Endothelial cell of umbilical vein (primary cell): ENCODE results near the gene ULK4. TPM values are rescaled to one million over a fixed set of nuclear protein-coding genes. Genes with fewer than 3 reads are reported as not detected.

Experiments
- BruUV-seq: library from RNA; stranded (reverse); fragments of 400-500 nt; replicated peaks from 2 replicates; lab custom pipeline; 2021; lab: Mats Ljungman, UMichigan
- CTCF ChIA-PET: fragments of 300-600, 350-600 bp; sonication (Branson Sonifier 250); formaldehyde crosslinking; loops from one replicate; lab custom pipeline; 2021; ENCODE audit warnings: antibody characterized with exemption, inconsistent platforms; lab: Charles Lee
- POLR2A ChIA-PET: fragments of 300-600, 350-600 bp; sonication (Branson Sonifier 250); formaldehyde crosslinking; loops from one replicate; lab custom pipeline; 2021; ENCODE audit warnings: antibody characterized with exemption, inconsistent platforms; lab: Charles Lee
- DNase-seq: peaks from one replicate; pipeline ENCODE4 v3.0.0-alpha.2; 2011; ENCODE audit warnings: low read depth, low spot score
- FAIRE-seq: peaks from 2 replicates; lab custom pipeline; 2011; peaks lifted over from hg19 to GRCh38; lab: Jason Lieb, UNC
- H2AFZ ChIP-seq: 2 replicates; pipeline ENCODE4 v1.6.0; 2012; ENCODE audit warnings: low read depth, low read length, control low read depth, inconsistent platforms
- H3K27ac ChIP-seq: 2 replicates; pipeline ENCODE4 v1.5.1; 2011; ENCODE audit warnings: low read depth, mild to moderate bottlenecking, control low read depth, low read length, moderate library complexity; ENCODE audit not compliant: insufficient read depth
- H3K27me3 ChIP-seq, 2 experiments: 2 replicates each; pipeline versions ENCODE4 v1.6.0 to v1.6.1; 2011; ENCODE audit warnings: low read length in 2 of 2, mixed read lengths in 1 of 2; ENCODE audit not compliant: control insufficient read depth in 2 of 2, insufficient read depth in 2 of 2
- H3K36me3 ChIP-seq, 2 experiments: 2 replicates in 1 of 2; 3 replicates in 1 of 2; pipeline ENCODE4 v1.5.1; 2011; ENCODE audit warnings: low read length in 2 of 2, mild to moderate bottlenecking in 1 of 2, moderate library complexity in 1 of 2; ENCODE audit not compliant: control insufficient read depth in 2 of 2, insufficient read depth in 2 of 2; ENCODE audit errors: extremely low read depth in 1 of 2
- H3K4me1 ChIP-seq: 3 replicates; pipeline ENCODE4 v1.5.1; 2011; ENCODE audit warnings: mild to moderate bottlenecking, low read length; ENCODE audit not compliant: control insufficient read depth, insufficient read depth; ENCODE audit errors: extremely low read depth
- H3K4me2 ChIP-seq: 2 replicates; pipeline ENCODE4 v1.6.1; 2011; ENCODE audit warnings: low read length, control low read depth, mixed read lengths; ENCODE audit not compliant: insufficient read depth
- H3K4me3 ChIP-seq, 3 experiments: fragments of 200-600 bp in 1 of 3; sonication (generic), shearing (Covaris generic) in 1 of 3; replicated peaks in 1 of 3; 2 replicates each; pipeline ENCODE4 v1.5.1; 2011 to 2016; ENCODE audit warnings: control low read depth in 3 of 3, low read length in 3 of 3, mild to moderate bottlenecking in 2 of 3, inconsistent platforms in 1 of 3, low read depth in 1 of 3, moderate library complexity in 1 of 3; ENCODE audit not compliant: insufficient read depth in 1 of 3
- H3K79me2 ChIP-seq: 2 replicates; pipeline ENCODE4 v1.6.0; 2012; ENCODE audit warnings: low read length, inconsistent platforms; ENCODE audit not compliant: control insufficient read depth, insufficient read depth
- H3K9ac ChIP-seq: replicated peaks from 2 replicates; pipeline ENCODE3; 2011; ENCODE audit warnings: low read length, control low read depth; ENCODE audit not compliant: insufficient read depth; ENCODE audit errors: extremely low read depth
- H3K9me1 ChIP-seq: replicated peaks from 3 replicates; pipeline ENCODE4 v1.6.0; 2011; ENCODE audit warnings: mild to moderate bottlenecking, low read length; ENCODE audit not compliant: control insufficient read depth, insufficient read depth; ENCODE audit errors: extremely low read depth
- H3K9me3 ChIP-seq: replicated peaks from 2 replicates; pipeline ENCODE4 v1.5.1; 2012; ENCODE audit warnings: low read length, inconsistent platforms; ENCODE audit not compliant: control insufficient read depth, insufficient read depth
- H4K20me1 ChIP-seq: replicated peaks from 2 replicates; pipeline ENCODE3; 2011; ENCODE audit warnings: mild to moderate bottlenecking, low read length; ENCODE audit not compliant: control insufficient read depth, insufficient read depth; ENCODE audit errors: extremely low read depth
- CTCF ChIP-seq, 2 donors: IDR thresholded peaks; 1 replicate in 1 of 2; 2 replicates in 1 of 2; pipeline ENCODE4 v1.5.1; 2011; ENCODE audit warnings: low read length in 2 of 2, mild to moderate bottlenecking in 2 of 2, moderate library complexity in 2 of 2, control low read depth in 1 of 2, inconsistent platforms in 1 of 2, low read depth in 1 of 2; ENCODE audit not compliant: insufficient read depth in 1 of 2; ENCODE audit errors: extremely low read depth in 1 of 2
- EZH2 ChIP-seq: IDR thresholded peaks from 2 replicates; pipeline ENCODE4 v1.6.1; 2012; ENCODE audit warnings: borderline replicate concordance, low read depth, mild to moderate bottlenecking, moderate library complexity, low read length, inconsistent platforms; ENCODE audit not compliant: severe bottlenecking
- FOS ChIP-seq: IDR thresholded peaks from 2 replicates; pipeline ENCODE4 v1.6.1; 2011; ENCODE audit warnings: mild to moderate bottlenecking, low read length, moderate library complexity, borderline replicate concordance; ENCODE audit not compliant: insufficient read depth
- GATA2 ChIP-seq: IDR thresholded peaks from 2 replicates; pipeline ENCODE4 v1.7.0; 2011; ENCODE audit warnings: low read depth, mild to moderate bottlenecking, moderate library complexity, mixed read lengths, low read length; ENCODE audit not compliant: insufficient read length, insufficient read depth
- JUN ChIP-seq: IDR thresholded peaks from 2 replicates; pipeline ENCODE4 v1.6.1; 2011; ENCODE audit warnings: borderline replicate concordance, low read depth; ENCODE audit not compliant: insufficient read length, insufficient read depth
- MAX ChIP-seq: IDR thresholded peaks from 2 replicates; pipeline ENCODE4 v1.6.1; 2011; ENCODE audit not compliant: insufficient read depth, insufficient read length
- MYC ChIP-seq: IDR thresholded peaks from one replicate; pipeline ENCODE4 v1.6.1; 2011; ENCODE audit warnings: mild to moderate bottlenecking, low read depth, low read length
- POLR2A ChIP-seq: IDR thresholded peaks from 2 replicates; pipeline ENCODE4 v1.6.1; 2012; ENCODE audit warnings: low read depth, mild to moderate bottlenecking, control low read depth, low read length
- POLR2AphosphoS5 ChIP-seq: IDR thresholded peaks from 2 replicates; pipeline ENCODE4 v1.6.1; 2012; ENCODE audit warnings: low read depth, mild to moderate bottlenecking, control low read depth, low read length, moderate library complexity; ENCODE audit not compliant: insufficient read depth
- dilution Hi-C: fragments of 300-500 bp; cut with MboI; formaldehyde crosslinking; loops from one replicate; pipeline ENCODE4 v1.15.0; 2019; ENCODE audit warnings: low sequenced_read_pairs; ENCODE audit not compliant: extremely low pct_ligation_motif_present
- intact Hi-C: fragments of 100-400 bp; cut with micrococcal nuclease; formaldehyde crosslinking; loops from one replicate; pipeline ENCODE4 v1.10.0; 2022
- polyA plus RNA-seq, 4 experiments: library from polyadenylated mRNA; depleted of rRNA in 3 of 4; stranded (reverse) in 3 of 4; unstranded in 1 of 4; fragments of >200 nt; gene quantifications; 2 replicates each; pipeline versions ENCODE4 v1.2.1 to v1.2.3, GENCODE V29; 2011 to 2012; ENCODE audit warnings: missing spikeins in 1 of 4
- total RNA-seq: library from RNA; stranded (reverse); gene quantifications from 2 replicates; pipeline ENCODE4 v1.2.3, GENCODE V29; 2021

The ULK4 gene
- total and polyA plus RNA-seq, 2 donors (not counting 3 experiments of a cell fraction or from before 2014, with no cell fraction given): 3.3 to 16.0 TPM

- Histone ChIP-seq H3K79me2 (no peaks in the 10 kb centered on the region), H3K9ac (no peak overlapping the region), H3K4me1 (no peaks in the 10 kb centered on the region), H3K27ac (no peak overlapping the region), H2AFZ (no peak overlapping the region), H3K27me3 (no peaks in the 10 kb centered on the region), H3K9me1 (no peaks in the 10 kb centered on the region), H3K4me2 (no peak overlapping the region), H4K20me1 (no peaks in the 10 kb centered on the region), H3K4me3 (no peak overlapping the region), H3K36me3 (no peaks in the 10 kb centered on the region), H3K9me3 (no peaks in the 10 kb centered on the region)
- BruUV-seq: no TSS peak
- intact Hi-C loops (no loop called here), dilution Hi-C loops (no loop called here)
- DNase-seq (no peak), FAIRE-seq (no peak)
- CTCF ChIA-PET: interaction anchor here (0.8 kb wide), 1 partner anchor 187 kb away, joined by 3 read pairs; no protein-coding TSS in a partner anchor
- TF ChIP-seq FOS (no peak), MAX (no peak), EZH2 (no peak), GATA2 (no peak), CTCF (IDR thresholded peaks at IDR 0.05; ENCODE audit: extremely low read depth in 1 of 2, insufficient read depth in 1 of 2, low read depth in 1 of 2, low read length in 2 of 2) (no peak), JUN (no peak), POLR2A (no peak), POLR2AphosphoS5 (no peak), MYC (no peak)
- POLR2A ChIA-PET: no interaction called here
Measured at GRCh38 chr3:41912280-41912679, 49.6 kb downstream of the ULK4 start.
